Measurements from ENCODE around the gene DAP3.

- no peak for TF ChIP-seq CTCF (IDR thresholded peaks at IDR 0.05)
- TF ChIP-seq, protein P1, sequence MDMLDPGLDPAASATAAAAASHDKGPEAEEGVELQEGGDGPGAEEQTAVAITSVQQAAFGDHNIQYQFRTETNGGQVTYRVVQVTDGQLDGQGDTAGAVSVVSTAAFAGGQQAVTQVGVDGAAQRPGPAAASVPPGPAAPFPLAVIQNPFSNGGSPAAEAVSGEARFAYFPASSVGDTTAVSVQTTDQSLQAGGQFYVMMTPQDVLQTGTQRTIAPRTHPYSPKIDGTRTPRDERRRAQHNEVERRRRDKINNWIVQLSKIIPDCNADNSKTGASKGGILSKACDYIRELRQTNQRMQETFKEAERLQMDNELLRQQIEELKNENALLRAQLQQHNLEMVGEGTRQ (IDR thresholded peaks at IDR 0.05; ENCODE audit: borderline replicate concordance, low read depth, low read length): no peak
- no peak for TF ChIP-seq POLR2AphosphoS5 (IDR thresholded peaks at IDR 0.05; ENCODE audit: low read depth, low read length)
- TF ChIP-seq GABPA (IDR thresholded peaks at IDR 0.05; ENCODE audit: low read depth): no peak
- no peak for TF ChIP-seq TAF1 (IDR thresholded peaks at IDR 0.05; ENCODE audit: borderline replicate concordance, low read depth, low read length)
- no peak for TF ChIP-seq EZH2phosphoT487 (IDR thresholded peaks at IDR 0.05; ENCODE audit: borderline replicate concordance, low read depth)
- TF ChIP-seq RCOR1 (IDR thresholded peaks at IDR 0.05; ENCODE audit: low read length): no peak
These were observed 31.4 kb upstream of the DAP3 start for GRCh38 chr1:155657463-155657862.
